Activated naive CD8-positive, alpha-beta T cell treated with anti-CD3 and anti-CD28 coated beads for 36 hours (primary cell): ENCODE data around the gene LELP1. TPM values are rescaled to one million over a fixed set of nuclear protein-coding genes. Genes with fewer than 3 reads are reported as not detected.
"Not testable (repeated sequence)": the region's sequence is repeated elsewhere in the genome, so short reads cannot be mapped to it uniquely, and the experiment has no call there.

Source experiments
- DNase-seq: peaks from one replicate; pipeline ENCODE4 v3.0.0; 2021
- H3K27ac Mint-ChIP-seq: one replicate; pipeline ENCODE4 v1.8.0; 2022; ENCODE audit warnings: mild to moderate bottlenecking, moderate library complexity, mixed read lengths
- H3K27me3 Mint-ChIP-seq: one replicate; pipeline ENCODE4 v1.8.0; 2022; ENCODE audit warnings: mild to moderate bottlenecking, mixed read lengths
- H3K36me3 Mint-ChIP-seq: one replicate; pipeline ENCODE4 v1.8.0; 2021; ENCODE audit warnings: mild to moderate bottlenecking, mixed read lengths
- H3K4me1 Mint-ChIP-seq: one replicate; pipeline ENCODE4 v1.8.0; 2021; ENCODE audit warnings: mixed read lengths
- H3K4me3 Mint-ChIP-seq: one replicate; pipeline ENCODE4 v1.8.0; 2022; ENCODE audit warnings: mild to moderate bottlenecking, moderate library complexity, mixed read lengths
- H3K9me3 Mint-ChIP-seq: one replicate; pipeline ENCODE4 v1.8.0; 2022; ENCODE audit warnings: mixed read lengths
- total RNA-seq, 2 experiments: library from RNA; stranded (reverse); gene quantifications; one replicate each; pipeline ENCODE4 v1.2.3, GENCODE V29; 2021

LELP1 gene
- not detected for total RNA-seq

DNA sequence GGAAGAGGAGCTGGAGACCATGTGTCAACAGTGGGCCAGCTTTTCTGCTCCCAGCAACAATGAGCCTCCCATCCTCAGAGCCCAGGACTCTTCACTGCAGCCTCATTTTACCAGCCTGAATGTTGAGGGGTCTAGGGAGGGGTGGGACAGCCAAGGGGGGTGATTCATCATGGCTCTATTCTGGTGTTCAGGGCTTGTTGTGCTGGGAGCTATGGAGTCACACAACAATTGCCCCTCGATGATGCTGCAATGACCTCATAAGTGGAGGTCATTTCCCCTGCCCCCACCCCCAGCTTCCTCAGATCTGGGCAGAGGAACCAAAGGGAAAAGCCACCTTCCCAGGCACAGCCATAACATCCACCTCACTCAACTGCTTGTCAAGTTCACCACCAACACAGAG lies at the start of gene LELP1:
Gene LELP1, plus strand, starts transcription at position 301 of the 400 bp plus-strand sequence. CDS start 1,278 bp downstream, outside the sequence.
- no peak within 1 kb of the TSS for H3K27ac Mint-ChIP-seq
- no peaks in the 10 kb centered on the region for H3K4me1 Mint-ChIP-seq
- no peaks in the 10 kb centered on the region for H3K9me3 Mint-ChIP-seq
- H3K36me3 Mint-ChIP-seq = no peaks in the 10 kb centered on the region
- H3K4me3 Mint-ChIP-seq = no peak within 1 kb of the TSS
- H3K27me3 Mint-ChIP-seq = peaks cover 26% of the 10 kb centered on the region
- no peak for DNase-seq

DNA sequence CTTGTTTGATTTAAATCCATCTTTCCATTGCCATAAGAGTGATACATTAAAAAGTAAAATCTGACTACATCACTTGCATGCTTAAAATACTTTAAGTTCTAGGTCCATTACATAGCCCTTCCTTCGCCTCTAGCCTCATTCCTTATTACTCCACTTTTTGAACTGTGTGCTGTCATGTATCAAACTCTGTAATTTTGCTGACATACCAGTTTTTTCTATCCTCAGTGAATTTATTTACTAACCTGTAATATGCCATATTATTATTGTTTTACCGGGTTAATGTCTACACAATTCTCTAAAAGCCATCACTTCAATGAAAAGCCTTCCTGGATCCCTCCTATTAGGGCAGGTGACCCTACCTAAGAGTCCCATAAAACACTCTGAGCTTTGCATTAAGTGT lies 47.7 kb upstream of the LELP1 start:
- Mint-ChIP-seq H3K36me3 (no peaks in the 10 kb centered on the region), H3K27ac (no peak overlapping the region), H3K4me3 (no peak overlapping the region), H3K9me3 (peaks cover 9% of the 10 kb centered on the region), H3K27me3 (peaks cover 23% of the 10 kb centered on the region), H3K4me1 (no peaks in the 10 kb centered on the region)
- no peak for DNase-seq

DNA sequence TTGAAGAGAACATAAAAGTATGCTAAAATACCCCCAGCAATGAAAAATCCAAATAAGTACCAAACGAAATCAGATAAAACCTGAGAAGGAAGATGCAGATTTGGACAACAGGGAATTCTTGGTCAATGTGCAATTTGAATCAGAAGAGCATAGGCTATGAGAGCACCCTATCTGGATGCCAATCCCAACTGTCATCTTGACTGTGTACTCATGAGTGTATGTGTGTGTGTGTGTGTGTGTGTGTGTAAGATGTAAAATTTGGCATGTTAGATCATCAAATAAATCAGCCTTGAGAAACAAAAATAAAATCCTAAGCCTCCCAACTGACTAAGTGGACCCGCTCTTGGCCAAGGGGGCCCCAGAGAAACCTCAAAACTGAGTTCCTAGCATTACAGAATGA lies 34.5 kb upstream of the LELP1 start:
- Mint-ChIP-seq H3K27me3 (peaks cover 25% of the 10 kb centered on the region), H3K9me3 (no peaks in the 10 kb centered on the region), H3K27ac (no peak overlapping the region), H3K4me1 (no peaks in the 10 kb centered on the region), H3K36me3 (no peaks in the 10 kb centered on the region), H3K4me3 (no peak overlapping the region)
- DNase-seq = no peak

DNA sequence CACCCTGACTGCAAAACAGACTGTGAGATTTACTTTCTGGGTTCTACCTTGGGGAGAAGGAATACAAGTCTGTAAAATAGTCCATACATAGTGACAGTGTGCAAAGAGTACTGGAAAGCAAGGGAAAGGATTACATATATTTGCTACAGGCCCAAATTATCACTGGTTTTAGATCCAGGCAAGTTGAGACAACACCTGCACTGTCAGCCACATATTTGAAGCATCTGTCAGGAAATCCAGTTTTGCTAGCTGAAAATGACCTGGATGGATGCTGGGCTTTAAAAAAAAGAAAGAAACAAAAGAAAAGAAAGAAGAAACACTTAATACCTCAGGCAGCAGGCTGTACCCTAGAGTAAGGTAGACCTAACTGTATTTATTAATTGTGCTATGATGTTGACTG lies 28.6 kb upstream of the LELP1 start:
- Mint-ChIP-seq H3K36me3 (no peaks in the 10 kb centered on the region), H3K9me3 (no peaks in the 10 kb centered on the region), H3K27me3 (peaks cover 7% of the 10 kb centered on the region), H3K4me3 (no peak overlapping the region), H3K4me1 (no peaks in the 10 kb centered on the region), H3K27ac (no peak overlapping the region)
- no peak for DNase-seq

DNA sequence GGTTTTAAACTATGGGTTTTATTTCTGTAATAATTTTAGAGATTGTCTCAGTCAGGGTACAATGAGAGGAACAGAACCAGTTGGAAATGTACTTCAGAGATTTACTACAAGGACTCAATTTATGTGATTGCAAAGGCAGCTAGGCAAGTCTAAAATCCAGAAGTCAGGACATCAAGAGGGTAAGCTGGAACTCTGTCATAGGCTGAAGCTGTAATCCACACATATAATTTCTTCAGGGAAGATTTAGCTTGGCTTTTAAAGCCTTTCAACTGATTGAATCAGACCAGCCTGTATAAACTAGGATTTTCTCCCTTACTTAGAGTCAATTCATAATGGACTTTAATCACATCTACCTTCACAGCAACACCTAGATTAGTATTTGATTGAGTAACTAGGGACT lies 24.3 kb upstream of the LELP1 start:
- H3K36me3 Mint-ChIP-seq = no peaks in the 10 kb centered on the region
- DNase-seq = no peak
- H3K4me3 Mint-ChIP-seq = no peak overlapping the region
- no peak overlapping the region for H3K27ac Mint-ChIP-seq
- H3K4me1 Mint-ChIP-seq = no peaks in the 10 kb centered on the region
- H3K9me3 Mint-ChIP-seq = no peaks in the 10 kb centered on the region
- peaks cover 19% of the 10 kb centered on the region for H3K27me3 Mint-ChIP-seq

DNA sequence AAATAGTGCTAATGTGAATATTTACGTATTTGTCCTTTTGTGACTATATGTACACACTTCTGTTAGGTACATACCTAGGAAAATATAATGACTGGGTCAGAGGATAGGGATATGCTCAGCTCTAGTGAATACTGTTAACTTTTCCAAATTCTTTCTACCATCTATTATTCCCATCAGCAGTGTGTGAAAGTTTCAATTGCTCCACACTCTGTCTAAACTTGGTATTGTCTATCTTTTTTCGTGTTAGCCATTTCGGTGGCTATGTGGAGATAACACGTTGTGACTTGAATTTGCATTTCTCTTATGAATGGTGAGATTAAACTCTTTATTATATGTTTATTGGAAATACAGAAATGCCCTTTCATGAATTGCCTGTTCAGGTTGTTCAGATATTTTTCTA lies 22.7 kb upstream of the LELP1 start:
- Mint-ChIP-seq H3K27ac (no peak overlapping the region), H3K4me1 (no peaks in the 10 kb centered on the region), H3K36me3 (no peaks in the 10 kb centered on the region), H3K4me3 (no peak overlapping the region), H3K27me3 (peaks cover 26% of the 10 kb centered on the region), H3K9me3 (peaks cover 3% of the 10 kb centered on the region)
- DNase-seq = no peak

DNA sequence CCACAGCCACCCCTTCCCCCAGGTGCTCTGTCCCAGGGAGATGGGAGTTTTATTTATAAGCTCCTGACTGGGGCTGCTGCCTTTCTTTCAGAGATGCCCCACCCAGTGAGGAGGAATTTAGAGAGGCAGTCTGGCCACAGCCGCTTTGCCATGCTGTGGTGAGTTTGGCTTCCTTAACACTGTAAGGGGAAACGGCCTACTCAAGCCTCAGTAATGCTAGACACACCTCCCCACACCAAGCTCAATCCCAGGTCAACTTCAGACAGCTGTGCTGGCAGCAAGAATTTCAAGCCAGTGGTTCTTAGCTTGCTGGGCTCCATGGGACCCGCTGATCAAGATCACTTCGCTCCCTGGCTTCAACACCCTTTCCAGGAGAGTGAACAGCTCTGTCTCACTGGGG lies 14.9 kb upstream of the LELP1 start:
- H3K27ac Mint-ChIP-seq, H3K36me3 Mint-ChIP-seq, DNase-seq, H3K4me1 Mint-ChIP-seq, H3K4me3 Mint-ChIP-seq: not testable (repeated sequence)
- peaks cover 64% of the 10 kb centered on the region for H3K27me3 Mint-ChIP-seq
- peaks cover 12% of the 10 kb centered on the region for H3K9me3 Mint-ChIP-seq

DNA sequence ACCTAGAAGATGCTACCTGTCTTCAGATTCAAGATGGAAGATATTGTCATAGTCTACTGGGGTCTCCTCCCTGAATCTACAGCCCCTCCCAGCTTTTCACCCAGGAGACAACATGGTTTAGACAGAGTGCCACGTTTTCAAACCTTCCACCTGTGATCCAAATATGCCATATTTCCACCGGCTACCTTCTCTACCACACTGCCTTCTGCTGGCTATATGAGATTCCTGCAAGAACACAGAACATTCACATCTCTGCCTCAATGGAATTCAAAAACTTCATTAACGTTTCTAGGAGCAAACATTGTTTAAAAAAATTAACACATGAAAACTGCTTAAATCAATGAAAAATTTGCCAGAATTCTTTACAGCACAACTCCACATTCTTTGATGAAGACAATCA lies 12.9 kb upstream of the LELP1 start:
- Mint-ChIP-seq H3K4me1 (no peaks in the 10 kb centered on the region), H3K27ac (no peak overlapping the region), H3K36me3 (no peaks in the 10 kb centered on the region), H3K27me3 (peaks cover 66% of the 10 kb centered on the region), H3K9me3 (peaks cover 10% of the 10 kb centered on the region), H3K4me3 (no peak overlapping the region)
- DNase-seq = no peak

DNA sequence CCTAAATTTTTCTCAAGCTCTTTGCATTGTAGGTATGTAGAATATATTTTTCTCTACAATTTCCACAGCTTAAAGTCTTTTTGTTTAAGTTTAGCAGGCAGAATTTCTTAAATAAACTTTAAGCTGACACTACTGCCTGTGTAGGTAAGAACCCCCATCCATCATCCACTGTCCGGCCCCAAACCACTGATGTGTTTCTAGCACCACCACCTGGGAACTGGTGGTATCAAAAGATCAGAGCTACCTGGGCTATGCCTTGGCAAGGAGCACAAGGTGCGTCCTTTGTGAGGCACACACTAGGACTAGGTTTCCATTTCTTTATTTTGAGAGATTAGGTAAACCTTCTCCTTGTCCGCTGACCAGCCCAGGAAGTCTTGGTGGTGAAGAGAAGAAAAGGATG lies 10.5 kb upstream of the LELP1 start:
- Mint-ChIP-seq H3K27ac (no peak overlapping the region), H3K4me3 (no peak overlapping the region), H3K9me3 (no peaks in the 10 kb centered on the region), H3K36me3 (no peaks in the 10 kb centered on the region), H3K27me3 (peaks cover 61% of the 10 kb centered on the region), H3K4me1 (no peaks in the 10 kb centered on the region)
- DNase-seq = no peak

DNA sequence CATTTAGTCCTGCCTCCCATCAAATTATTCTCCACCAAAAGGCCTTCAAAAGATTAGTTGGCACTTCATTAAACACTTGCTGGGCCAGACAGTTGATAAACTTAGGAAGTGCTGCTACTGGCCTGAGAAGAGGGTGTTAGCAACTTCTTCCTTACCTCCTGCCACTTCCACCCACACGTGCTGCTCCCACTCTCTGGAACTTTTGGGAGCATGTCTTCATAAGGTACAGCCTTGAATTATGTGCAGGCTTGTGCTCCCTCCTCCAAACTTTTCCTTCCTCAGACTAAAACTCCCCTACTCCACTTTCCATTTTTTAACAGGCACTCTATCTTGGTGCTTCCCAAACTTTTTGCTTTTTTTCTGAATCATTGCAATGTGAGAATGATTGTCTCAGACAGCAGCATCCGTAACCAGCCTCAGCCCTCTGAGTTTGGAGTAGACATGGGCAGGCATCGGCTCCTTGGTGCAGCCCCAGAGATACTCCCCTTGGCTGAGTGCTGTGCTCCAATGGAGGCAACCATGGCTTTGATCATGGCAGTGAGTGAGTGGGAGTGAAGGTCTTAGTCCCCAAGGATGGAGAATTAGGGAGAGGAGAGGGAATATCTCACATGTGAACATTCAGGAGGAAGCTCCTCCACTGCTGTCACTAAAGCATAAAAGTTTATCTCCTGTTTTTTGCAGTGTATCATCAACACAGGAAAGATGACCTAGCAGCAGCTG lies 8.7 kb upstream of the LELP1 start:
- no peaks in the 10 kb centered on the region for H3K9me3 Mint-ChIP-seq
- no peaks in the 10 kb centered on the region for H3K36me3 Mint-ChIP-seq
- no peak overlapping the region for H3K4me3 Mint-ChIP-seq
- H3K27me3 Mint-ChIP-seq = peaks cover 63% of the 10 kb centered on the region
- H3K27ac Mint-ChIP-seq = no peak overlapping the region
- no peak for DNase-seq
- H3K4me1 Mint-ChIP-seq = no peaks in the 10 kb centered on the region

DNA sequence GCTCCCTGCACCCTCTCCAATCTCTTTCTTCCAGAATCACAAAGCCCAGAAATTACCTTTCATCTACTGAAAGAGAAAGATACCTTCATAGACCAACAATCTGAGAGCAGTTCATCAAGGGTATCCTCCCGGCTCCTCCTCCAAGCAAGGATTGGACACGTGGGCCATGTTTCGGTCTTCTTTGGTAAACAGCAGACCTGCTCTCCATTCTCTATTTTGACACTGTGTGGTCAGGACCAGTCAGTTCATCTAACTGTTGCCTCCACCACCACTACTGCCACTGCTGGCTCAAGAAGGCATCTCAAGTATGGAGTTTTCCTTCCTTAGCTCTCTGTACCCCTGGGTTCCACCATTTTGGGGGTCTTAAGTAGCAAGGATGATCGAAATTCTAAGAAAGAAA lies 8.0 kb upstream of the LELP1 start:
- Mint-ChIP-seq H3K9me3 (no peaks in the 10 kb centered on the region), H3K4me3 (no peak overlapping the region), H3K4me1 (no peaks in the 10 kb centered on the region), H3K27me3 (peaks cover 58% of the 10 kb centered on the region), H3K27ac (no peak overlapping the region), H3K36me3 (no peaks in the 10 kb centered on the region)
- no peak for DNase-seq

DNA sequence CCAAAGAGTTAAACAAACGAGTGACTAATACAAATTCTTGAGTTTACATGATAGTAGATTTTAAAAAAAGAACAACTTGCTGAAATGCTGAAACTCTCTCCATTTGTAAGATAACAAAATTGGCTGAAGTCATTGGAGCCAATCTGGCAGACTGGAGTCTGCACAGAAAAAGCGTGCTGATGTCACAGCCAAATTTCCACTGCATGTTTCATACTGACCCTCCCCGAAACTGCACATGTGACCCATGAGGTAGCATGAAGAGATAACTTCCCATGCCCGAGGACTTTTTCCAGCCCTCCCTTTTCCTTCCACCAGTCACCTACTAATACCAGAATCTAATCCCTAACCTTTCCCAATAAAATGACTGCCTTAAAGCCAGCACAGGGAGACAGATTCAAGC lies 1.2 kb upstream of the LELP1 start:
- Mint-ChIP-seq H3K36me3 (no peaks in the 10 kb centered on the region), H3K4me1 (no peaks in the 10 kb centered on the region), H3K27me3 (peaks cover 18% of the 10 kb centered on the region), H3K4me3 (no peak overlapping the region), H3K27ac (no peak overlapping the region), H3K9me3 (no peaks in the 10 kb centered on the region)
- DNase-seq = no peak

DNA sequence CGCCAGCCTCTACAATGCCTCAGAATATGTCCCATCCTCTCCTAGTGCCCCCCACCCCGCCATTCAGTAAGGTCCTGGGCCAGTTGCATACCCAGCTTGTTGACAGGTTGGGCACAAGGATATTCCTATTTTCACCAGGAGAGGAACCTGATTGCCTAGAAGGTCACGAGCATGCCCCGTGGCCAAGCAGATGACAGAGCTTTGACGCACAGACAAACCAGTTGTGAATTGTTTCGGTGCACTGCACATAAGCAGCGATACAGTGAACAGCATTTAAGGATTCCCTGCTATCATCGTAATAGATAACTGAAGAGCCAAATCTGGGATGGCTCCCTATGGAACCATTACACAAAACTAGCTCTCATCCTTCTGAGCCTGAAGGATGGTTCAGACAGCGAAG lies 3.4 kb downstream of the LELP1 start:
- DNase-seq = no peak
- Mint-ChIP-seq H3K9me3 (no peaks in the 10 kb centered on the region), H3K27me3 (peaks cover 28% of the 10 kb centered on the region), H3K4me3 (no peak overlapping the region), H3K36me3 (no peaks in the 10 kb centered on the region), H3K4me1 (no peaks in the 10 kb centered on the region), H3K27ac (no peak overlapping the region)

DNA sequence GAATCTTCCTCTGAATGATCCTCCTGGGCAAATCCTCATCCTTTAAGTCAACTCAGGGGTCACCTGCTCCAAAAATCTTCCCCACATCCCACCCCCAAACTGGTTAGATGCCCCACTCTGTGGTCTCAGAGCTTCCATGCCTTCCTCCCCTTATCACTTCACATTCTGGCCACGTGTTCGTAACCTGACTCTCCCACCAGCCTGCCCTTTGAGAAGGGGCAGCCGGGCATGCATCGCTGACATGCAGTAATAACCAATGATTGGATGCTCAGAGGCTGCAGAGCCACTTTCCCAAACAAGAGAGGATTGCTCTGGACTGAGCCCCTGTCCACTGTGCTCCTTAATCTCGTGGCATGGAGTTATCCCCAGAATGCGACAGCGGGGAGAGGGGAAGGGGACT lies 7.0 kb downstream of the LELP1 start:
- no peaks in the 10 kb centered on the region for H3K9me3 Mint-ChIP-seq
- peaks cover 32% of the 10 kb centered on the region for H3K27me3 Mint-ChIP-seq
- no peak for DNase-seq
- no peaks in the 10 kb centered on the region for H3K36me3 Mint-ChIP-seq
- no peak overlapping the region for H3K4me3 Mint-ChIP-seq
- no peak overlapping the region for H3K27ac Mint-ChIP-seq
- no peaks in the 10 kb centered on the region for H3K4me1 Mint-ChIP-seq

DNA sequence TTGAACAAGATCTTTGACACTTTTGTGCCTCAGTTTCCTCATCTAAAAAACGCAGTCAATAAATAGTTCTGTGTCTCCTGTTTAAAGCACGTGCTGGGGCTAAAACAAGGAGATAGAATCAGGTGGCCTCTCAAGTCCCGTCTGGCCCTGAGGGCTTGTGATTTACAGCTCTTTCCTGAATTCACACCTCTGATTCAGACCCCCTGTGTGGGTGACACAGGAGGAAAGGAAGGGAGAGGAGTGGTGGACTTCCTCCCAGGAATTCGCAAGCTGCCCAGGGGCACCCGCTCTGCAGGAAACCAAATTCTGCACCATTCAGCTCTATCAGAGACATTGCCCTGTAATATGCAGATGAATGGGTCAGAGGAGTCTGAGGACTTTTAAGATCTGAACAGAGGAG lies 9.0 kb downstream of the LELP1 start:
- Mint-ChIP-seq H3K9me3 (no peaks in the 10 kb centered on the region), H3K4me3 (no peak overlapping the region), H3K4me1 (no peaks in the 10 kb centered on the region), H3K36me3 (no peaks in the 10 kb centered on the region), H3K27ac (no peak overlapping the region), H3K27me3 (peaks cover 28% of the 10 kb centered on the region)
- DNase-seq = no peak

DNA sequence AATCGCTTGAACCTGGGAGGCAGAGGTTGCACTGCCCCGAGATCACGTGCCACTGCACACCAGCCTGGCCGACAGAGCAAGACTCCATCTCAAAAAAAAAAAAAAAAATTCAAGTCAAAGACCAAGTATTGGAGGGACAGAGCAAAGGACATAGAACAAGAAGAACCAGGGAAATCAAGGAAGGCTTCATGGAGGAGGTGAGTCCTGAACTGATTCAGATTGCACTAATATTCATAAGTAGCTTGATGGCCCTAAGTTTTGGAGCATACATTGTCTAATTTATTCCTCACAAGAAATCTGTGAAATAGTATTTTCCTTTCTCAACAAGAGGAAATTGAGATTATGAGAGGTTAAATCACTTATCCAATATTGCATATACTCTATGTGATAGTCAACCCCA lies 10.3 kb downstream of the LELP1 start:
- H3K4me3 Mint-ChIP-seq = no peak overlapping the region
- H3K9me3 Mint-ChIP-seq = no peaks in the 10 kb centered on the region
- H3K36me3 Mint-ChIP-seq = no peaks in the 10 kb centered on the region
- H3K27ac Mint-ChIP-seq = no peak overlapping the region
- H3K27me3 Mint-ChIP-seq = peaks cover 21% of the 10 kb centered on the region
- no peak for DNase-seq
- no peaks in the 10 kb centered on the region for H3K4me1 Mint-ChIP-seq
